Ecto neural progenitor cell (in vitro differentiated cells): Measurements from ENCODE around the gene ZSWIM6.
"Not testable (repeated sequence)": the region's sequence is repeated elsewhere in the genome, so short reads cannot be mapped to it uniquely, and the experiment has no call there.

ENCODE experiments used
- DNase-seq: peaks from one replicate; pipeline ENCODE4 v3.0.0-alpha.2; 2018; ENCODE audit warnings: low spot score

Gene ZSWIM6

DNA sequence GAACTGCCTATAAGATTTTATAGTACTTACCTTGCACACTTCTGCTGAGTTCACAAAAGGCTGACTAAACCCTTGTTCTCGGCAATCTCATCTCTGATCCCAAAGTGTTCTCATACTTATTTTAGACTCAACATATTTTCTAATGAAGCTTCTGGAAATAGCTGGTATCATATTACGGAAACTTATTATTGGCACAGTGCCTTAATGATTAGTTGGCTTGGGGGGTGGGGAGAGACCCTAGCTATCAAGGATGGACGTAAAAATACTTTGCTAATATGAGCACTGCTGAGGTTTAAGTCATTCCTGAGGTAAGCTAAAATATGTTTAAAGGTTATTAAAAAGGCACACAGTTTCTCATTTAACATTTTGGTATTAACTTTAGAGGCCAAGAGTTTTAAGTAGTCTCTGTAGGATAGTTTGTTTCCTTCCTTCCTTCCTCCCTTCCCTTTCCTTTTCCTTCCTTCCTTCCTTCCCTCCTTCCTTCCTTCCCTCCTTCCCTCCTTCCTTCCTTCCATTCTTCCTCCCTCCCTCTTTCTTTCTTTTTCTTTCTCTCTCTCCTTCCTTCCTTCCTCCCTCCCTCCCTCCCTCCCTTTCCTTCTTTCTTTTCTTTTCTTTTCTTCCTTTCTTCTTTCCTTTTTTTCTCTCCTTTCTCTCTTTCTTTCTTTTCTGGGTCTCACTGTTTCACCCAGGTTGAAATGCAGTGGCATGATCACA, 31.5 kb downstream of the ZSWIM6 start:
- no peak for DNase-seq

DNA sequence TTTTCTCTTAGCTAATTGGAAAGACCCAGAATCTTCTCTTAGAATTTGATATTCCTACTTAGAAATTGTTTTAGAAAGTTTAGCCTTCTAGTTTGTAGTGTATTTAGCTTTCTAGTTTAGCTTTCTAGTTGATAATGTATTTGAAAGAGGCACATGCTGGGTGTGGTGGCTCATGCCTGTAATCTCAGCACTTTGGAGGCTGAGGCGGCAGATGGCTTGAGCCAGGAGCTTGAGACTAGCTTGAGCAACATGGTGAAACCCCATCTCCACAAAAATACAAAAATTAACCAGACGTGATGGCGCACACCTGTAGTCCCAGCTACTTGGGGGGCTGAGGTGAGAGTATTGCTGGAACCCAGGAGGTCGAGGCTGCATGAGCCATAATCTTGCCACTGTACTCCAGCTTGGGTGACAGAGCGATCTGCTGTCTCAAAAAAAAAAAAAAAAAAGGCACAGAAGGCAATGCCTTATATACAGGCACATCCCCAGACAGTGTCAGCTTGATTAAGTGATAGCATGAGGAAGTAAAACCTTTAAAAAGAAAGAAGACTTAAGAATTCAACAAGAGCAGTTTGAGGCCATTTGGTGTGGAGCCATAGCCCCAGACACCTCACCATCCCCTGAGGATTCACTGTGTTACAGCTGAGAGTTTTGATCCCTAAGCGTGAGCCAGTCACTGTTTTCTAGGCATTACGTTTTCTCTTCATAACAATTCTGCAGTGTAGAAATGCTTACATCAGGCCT, 34.6 kb downstream of the ZSWIM6 start:
- DNase-seq: no peak

DNA sequence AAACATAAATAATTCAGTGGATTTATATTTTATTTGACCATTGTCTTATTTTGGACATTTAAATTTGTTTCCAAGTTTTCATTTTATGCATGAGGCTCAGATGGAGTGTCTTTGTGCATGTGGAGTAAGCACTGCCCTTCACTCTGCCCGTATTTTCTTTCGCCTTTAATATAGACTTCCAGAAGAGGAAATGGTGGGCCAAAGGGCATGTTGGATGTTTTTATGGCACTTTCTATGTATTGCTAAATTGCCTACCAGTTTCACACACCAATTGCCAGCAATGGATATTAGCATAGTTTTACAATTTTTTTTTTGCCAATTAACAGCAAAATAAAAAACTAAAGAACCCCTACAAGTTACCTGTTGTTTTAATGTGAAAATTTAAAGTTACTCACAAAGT, 38.4 kb downstream of the ZSWIM6 start:
- no peak for DNase-seq

DNA sequence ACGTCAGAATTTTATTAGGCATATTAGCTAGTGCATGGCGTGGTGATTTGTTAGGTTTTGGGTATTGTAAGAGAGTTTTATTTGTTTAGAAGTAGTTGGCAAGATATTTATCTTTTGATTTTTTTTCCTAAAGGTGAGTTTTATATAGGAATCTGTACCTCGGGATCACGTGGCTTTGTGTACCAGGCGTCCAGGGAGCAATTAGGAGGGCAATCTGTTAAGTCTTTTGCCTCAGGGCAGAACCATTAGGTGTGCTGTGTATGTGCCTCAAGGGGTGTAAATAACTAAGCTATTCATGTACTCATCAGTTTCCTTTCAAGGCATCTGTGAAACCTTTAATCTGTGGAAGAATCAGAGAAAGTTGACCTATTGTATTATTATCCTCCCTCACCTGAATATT, 39.4 kb downstream of the ZSWIM6 start:
- no peak for DNase-seq

DNA sequence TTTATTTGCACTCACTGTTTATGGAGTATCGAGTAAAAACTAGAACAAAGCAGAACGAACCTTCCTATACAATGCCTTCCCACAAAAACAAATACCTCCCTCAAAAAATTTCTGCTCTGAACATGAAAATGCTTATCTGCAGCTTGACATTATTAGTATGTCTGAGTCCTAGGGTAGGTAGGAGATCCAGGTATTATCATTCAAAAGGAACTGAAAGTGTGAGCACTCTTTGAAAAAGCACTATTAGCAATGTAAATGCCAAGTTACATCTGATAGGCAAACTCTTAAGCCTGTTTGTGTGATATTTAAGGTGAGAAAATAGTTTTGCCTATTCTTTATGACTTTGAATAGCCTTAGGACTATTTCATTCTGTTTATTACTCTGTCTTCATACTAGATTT, 47.6 kb downstream of the ZSWIM6 start:
- DNase-seq: no peak

DNA sequence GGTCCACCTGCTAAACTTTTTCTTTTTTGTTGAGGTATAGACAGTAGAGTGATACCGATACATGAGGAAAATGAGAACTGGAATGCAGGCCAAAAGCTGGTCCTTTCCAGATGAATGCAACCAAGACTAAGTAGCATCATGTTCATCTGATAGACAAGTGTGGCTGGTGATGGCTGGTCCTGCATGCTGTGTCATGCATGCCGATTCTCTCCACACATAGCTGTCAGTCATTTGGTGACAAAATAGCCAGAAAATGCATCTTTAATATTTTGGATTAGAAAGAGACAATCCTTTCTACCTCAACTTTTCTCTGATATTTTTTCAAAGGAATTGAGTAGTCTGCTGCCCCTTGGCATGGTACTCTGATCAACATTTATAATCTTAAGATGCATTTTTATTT, 49.9 kb downstream of the ZSWIM6 start:
- no peak for DNase-seq

DNA sequence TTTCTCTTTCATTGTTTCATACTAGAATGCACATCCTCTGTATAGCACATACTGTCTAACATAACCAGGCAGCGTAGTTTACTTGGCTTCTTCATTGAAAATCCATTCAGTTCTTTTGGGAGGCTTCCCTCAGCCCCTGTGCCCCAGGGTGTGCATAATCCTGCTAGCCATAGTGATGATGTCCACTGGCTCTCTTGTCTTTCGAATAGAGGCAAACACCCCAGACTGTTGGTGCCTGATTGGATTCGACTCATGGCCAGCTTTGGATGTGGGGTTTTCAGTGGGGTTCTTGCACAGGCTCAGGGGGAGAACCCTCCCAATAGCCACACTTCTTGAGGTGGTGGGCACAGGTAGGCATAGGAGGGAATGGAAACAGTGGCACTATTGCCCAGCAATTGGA, 53.6 kb downstream of the ZSWIM6 start:
- DNase-seq: no peak

DNA sequence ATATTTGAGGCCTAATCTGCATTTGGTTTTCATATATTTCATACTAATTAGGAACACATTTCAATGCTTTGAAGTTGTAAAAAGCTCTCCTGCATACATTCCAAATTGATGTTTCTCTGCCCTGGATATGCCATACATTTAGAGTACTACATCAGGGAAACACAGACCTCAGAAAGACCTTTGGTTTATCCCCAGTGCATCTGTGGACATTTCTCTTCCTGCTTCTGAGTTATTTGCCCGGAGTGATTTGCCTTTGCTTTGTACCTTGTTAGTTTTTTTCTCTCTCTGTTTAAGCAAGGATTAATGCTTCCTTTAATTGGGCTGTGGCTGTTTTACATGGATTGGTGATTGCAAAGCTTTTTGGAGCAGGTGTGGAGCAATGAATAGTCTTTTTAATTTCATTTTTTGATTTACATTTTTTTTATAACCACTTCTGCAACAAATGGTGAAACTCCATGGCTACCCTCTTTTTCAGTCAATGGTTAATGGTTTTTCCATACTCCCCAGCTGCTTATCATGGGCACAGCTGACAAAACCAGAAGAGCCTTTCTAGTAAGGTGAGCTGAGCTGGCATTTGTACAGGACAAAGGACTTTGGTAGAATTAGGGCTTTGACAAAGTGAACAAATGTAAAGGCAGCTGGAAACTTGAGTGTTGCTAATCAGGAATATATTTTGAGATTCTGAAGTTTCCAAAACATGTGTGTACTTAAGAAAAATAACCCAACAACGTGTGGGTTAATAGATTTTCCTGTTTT, 54.2 kb downstream of the ZSWIM6 start:
- DNase-seq: no peak

DNA sequence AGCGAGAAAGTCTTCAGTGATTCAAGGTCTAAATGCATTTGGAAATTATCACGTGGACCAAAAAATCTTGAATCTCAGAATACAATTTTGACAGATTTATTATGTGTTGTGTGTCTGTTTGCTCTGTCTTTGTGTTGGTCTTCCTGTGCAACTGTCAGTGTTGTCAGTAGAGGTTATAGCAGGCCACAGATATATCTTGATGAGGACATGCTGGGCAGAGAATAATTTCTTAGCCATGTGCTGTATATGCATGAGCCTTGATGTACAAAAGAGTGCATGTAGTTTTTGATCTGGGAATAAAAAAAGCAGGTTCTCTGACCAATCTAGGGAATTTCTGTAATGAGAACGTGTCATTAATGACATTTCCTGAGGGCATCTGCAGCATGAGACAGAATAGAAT, 57.6 kb downstream of the ZSWIM6 start:
- DNase-seq: no peak

DNA sequence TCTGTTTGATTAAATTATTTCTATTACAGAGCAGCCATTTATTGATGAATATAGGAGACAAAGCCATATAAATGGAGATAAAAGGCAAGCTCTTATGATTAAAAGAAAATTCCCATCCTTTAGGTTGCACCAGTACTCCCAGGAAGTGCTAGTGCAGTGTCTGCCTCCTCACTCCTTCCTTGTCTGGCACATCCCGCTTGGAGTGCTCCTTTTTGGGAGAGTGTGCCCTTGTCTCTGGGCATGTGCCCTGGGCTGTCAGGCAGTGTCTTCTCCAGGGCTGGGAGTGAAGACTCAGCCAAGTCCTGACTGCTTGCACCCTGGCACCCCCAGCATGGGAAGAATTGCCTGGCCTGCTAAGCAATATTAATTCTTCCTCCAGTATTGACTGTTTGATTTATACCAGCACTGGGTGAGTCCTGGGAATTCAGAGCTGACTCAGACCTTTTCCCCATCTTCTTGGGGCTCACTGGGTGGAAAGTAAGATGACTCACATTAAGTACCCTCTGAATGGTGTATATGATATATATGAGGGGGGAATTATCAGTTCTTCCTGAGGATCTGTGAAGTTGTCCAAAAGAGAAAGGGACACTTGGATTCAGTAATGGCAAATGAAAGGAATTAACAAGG, 62.1 kb downstream of the ZSWIM6 start:
- no peak for DNase-seq

DNA sequence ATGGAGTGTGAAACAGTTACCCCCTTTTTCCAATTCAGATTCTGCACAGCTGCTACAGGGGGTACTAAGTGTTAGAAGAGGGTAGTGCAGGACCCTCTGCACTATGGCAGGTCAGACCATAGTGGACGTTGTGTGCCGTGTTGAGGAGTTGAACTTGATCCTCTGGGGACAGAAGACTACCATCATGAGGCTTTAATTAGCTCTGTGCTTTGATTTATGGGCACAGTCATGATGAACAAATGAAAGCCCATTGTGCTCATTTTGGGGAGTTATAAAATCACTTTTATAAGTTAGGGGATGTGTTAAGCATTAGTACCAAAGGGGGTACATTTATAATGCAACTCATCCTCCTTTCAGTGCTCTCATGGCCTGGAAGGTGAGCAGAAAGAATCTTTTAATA, 62.7 kb downstream of the ZSWIM6 start:
- DNase-seq: no peak

DNA sequence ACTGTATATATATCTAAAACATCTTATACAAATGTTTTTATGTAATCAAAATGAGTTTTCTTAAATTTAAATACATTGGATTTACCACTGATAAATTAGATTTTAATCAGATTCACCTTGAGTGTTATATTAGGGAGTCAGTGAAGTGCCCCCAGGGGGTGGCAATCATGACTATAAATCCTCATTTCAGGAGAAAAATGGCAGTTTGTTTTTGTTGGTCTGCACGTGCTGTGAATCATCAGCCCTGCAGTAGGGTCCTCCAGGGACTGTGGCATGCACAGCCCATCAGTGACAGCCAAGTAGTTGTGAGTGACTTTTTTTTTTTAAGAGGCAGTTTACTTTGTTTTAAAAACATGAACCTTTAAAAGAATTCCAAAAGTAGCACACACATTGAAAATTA, 65.2 kb downstream of the ZSWIM6 start:
- no peak for DNase-seq

DNA sequence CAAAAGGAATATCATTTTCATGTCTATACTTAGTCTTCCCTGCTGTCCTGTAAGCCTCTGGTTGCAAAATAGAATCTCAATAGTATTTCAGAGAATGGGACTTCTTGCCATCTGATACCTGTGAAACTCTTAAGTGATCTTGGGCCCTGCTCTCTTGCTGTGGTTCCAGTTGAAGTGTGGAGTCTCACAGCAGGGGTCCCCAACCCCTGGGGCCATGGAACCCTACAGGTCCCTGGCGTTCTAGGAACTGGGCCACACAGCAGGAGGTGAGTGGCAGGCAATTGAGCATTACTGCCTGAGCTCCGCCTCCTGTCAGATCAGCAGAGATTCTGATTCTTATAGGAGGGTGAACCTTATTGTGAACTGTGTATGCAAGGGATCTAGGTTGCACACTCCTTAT, 65.9 kb downstream of the ZSWIM6 start:
- DNase-seq: no peak

DNA sequence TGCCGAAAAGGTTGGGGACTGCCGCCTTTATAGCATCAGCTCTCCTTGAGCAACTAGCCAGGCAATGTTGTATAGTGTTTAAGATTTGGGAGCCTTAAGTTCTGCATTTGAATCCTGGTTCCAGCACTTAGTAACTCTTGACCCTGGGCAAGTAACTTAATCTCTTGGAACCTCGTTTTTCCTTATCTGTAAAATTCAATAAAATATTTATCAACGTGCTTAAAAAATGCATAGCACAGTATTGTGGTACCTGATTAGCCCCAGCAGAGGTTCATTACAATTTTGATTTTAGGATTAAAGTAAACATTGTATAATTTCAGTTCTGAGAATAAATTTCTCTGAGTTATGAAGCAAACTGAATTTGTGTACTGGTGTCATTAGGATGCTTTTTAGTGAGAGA, 66.4 kb downstream of the ZSWIM6 start:
- no peak for DNase-seq

DNA sequence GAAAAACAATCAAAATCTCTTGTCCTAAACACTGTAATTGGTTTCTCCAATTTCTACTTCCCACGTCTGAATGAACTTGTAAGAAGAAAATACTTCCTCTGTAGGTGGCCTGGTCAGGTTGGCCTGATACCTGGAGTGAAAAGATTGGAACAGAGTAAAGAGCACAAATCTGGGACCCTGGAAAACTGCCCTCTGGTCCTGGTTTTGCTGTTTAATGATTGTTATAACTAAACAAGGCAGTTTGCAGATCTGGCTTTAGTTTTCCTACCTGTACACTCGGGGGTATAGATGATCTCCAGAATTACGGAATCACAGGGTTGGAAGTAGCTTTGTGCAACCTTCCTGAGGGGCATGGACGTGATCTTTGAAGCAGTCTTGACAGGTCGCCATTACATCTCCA, 67.6 kb downstream of the ZSWIM6 start:
- DNase-seq: no peak

DNA sequence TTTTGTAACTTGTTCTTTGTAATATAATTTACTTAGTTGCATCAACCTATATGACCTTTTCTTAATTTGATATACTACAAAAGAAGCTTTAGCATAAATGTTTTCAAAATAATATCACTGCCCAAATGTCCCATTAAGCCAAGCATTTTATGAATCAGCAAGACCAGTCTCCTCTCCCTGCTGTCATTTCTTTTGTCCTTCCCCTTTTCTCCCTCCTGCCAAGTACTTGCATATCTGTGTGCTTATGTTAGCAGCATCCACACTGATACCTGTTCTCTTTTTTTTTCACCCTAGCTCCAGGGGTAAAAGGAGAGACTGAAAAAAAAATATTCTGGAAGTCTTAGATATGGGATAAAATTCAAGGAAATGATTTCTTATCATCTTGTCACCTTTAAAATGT, 69.7 kb downstream of the ZSWIM6 start:
- no peak for DNase-seq

DNA sequence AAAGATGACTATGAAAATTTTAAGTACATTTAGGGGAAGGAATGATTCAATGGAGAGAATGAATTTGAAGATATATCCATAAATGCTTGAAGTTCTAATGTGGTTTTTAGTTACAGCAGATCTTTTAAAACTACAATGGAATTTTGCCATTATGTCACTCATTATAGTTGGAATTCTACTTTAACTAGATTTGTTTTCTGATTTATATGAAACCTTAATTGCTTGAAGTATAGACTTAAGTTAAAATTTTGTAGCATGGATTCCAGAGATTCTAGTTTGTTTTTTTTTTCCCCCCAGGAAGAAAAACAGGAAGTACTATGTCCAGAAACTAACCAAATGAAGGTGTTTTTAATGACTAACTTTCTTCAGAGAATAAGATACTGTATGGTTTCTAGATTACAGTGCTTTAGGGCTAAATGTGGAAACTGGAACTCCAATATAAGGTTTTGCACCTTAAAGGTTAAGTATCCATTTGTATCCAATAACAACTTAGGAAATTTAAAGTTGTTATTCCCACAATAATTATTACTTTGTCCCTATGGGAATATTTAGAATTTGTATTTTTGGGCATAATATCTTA, 70.3 kb downstream of the ZSWIM6 start:
- DNase-seq: no peak

DNA sequence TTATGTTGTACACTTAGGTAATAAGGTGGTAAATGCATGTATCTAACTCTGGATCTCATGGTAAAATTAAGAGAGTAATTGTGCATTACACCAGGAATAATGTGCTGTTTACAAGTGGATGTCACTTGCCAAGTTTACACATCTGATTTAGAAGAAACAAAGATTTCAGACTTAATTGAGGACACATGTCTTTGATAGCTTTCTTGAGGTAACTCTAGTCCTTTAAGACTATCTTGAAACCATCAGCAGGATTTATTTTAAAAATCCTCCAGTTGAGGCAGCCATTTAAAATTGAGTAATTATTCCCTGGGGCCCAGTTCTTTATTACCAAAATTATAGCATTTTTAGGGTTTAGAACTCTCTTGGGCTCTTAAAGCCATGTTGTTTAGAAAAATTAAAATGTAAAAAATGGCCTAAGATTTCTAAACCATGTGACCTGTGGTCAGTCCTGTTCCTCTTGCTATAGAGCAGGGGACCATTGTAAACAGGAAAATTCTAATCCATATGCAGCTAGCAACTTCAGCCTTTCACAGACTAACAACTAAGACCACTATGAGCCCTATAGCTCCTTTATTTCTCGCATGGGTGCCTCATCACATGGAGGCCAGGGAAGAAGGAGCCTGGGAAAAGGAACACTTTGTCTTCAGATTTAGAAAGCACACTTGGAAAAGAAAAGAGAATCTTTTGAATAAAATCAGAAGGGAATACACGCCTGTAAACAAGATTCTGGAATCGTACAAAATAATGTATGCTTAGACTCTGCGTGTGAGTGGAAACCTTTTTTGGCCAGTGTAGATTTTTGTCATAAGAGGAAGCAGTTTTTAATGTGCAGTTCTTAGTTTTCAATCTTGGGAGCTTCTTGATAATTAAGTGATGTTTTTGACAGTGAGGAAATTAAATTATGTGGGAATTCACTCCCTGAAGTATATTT, 71.2 kb downstream of the ZSWIM6 start:
- no peak for DNase-seq

DNA sequence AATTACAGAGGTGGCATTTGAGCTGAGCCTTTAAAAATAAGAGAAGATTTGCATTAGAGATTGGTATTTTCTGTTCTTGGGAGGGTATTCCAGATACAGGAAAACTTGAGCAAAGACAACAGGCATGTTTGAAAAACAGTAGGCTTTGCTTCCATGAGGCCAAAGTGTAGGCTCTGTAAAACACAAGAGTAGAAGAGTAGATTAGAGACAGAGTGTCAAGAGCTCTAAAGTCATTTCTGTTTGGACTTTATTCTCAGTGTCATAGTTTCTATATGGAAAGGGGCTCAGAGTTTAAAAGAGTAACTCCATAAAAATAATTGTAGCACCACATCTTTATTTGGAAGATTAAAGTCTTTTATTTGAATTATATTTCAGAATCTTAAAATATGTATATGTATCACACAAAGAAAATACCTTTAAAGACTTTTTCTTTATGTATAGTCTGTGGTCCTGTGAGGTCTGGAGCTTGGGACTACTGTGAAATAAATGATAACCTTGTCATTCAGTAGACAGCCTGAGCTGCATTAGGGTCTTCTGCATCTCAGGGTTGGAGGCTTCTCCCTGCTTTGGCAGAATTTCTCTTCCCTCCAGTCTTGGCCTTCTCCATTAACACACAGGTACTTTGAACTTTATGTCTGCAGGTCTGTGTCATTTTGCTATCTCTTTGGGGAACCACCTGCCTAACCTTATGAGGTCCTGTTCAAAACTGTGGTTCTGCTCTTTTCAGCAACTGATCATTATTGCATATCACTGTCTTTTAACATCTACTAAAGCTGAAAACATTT, 73.6 kb downstream of the ZSWIM6 start:
- no peak for DNase-seq

DNA sequence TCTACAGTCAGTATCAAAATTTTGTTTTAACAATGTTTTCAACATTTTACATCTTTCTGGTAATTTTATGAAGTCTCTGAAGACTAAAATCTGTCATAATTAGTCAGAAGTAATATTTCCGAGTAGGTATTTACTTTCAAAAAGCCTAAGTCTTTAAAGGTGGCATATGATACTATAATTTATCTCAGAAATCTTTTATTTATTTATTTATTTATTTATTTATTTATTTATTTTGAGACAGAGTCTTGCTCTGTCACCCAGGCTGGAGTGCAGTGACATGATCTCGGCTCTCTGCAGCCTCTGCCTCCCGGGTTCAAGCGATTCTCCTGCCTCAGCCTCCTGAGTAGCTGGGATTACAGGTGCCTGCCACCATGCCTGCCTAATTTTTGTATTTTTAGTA, 74.4 kb downstream of the ZSWIM6 start:
- not testable (repeated sequence) for DNase-seq
